Stimulated activated CD8-positive, alpha-beta memory T cell treated with anti-CD3 and anti-CD28 coated beads, Interleukin-4, amount 100 ng/mL, for 48 hours (primary cell): ENCODE data around the gene ESRP2.

Source experiments
- DNase-seq: peaks from one replicate; pipeline ENCODE4 v3.0.0-alpha.2; 2020

The ESRP2 gene

GRCh38 chr16:68236826-68237242, 907 bp upstream of the ESRP2 start:
- DNase-seq, result peak; percentile 46

- DNase-seq, result peak; percentile 54
Measured at GRCh38 chr16:68236137-68236825, 354 bp upstream of the ESRP2 start.

GRCh38 chr16:68235108-68235886, 630 bp downstream of the ESRP2 start:
- DNase-seq, result no peak

GRCh38 chr16:68234188-68235107, 1.5 kb downstream of the ESRP2 start:
- no peak for DNase-seq

GRCh38 chr16:68233835-68234187, 2.1 kb downstream of the ESRP2 start:
- no peak for DNase-seq

- DNase-seq, result no peak
Measured at GRCh38 chr16:68233085-68233834, 2.7 kb downstream of the ESRP2 start.

GRCh38 chr16:68232335-68232734, 3.6 kb downstream of the ESRP2 start:
- DNase-seq, result no peak

- DNase-seq, result no peak
Measured at GRCh38 chr16:68231384-68232136, 4.4 kb downstream of the ESRP2 start.

- no peak for DNase-seq
Measured at GRCh38 chr16:68230956-68231355, 5.0 kb downstream of the ESRP2 start.

- no peak for DNase-seq
Measured at GRCh38 chr16:68230176-68230571, 5.8 kb downstream of the ESRP2 start.

- peak; percentile 63 for DNase-seq
Measured at GRCh38 chr16:68229431-68230175, 6.3 kb downstream of the ESRP2 start.

- DNase-seq, result no peak
Measured at GRCh38 chr16:68228652-68229051, 7.3 kb downstream of the ESRP2 start.

GRCh38 chr16:68227850-68228553, 7.9 kb downstream of the ESRP2 start:
- DNase-seq, result no peak

- DNase-seq, result no peak
Measured at GRCh38 chr16:68227183-68227793, 8.6 kb downstream of the ESRP2 start.

GRCh38 chr16:68226116-68226515, 9.8 kb downstream of the ESRP2 start:
- DNase-seq, result no peak

GRCh38 chr16:68223072-68223471, 12.9 kb downstream of the ESRP2 start:
- DNase-seq, result no peak

GRCh38 chr16:68219725-68220351, 16.1 kb downstream of the ESRP2 start:
- no peak for DNase-seq

GRCh38 chr16:68217506-68217905, 18.4 kb downstream of the ESRP2 start:
- DNase-seq, result no peak

GRCh38 chr16:68216240-68216639, 19.7 kb downstream of the ESRP2 start:
- no peak for DNase-seq

- DNase-seq, result no peak
Measured at GRCh38 chr16:68215302-68215701, 20.6 kb downstream of the ESRP2 start.
